ENCODE results near the gene ARIH1. TPM values are rescaled to one million over a fixed set of nuclear protein-coding genes. Genes with fewer than 3 reads are reported as not detected.

The ARIH1 gene
- total and polyA plus RNA-seq, 2 experiments from 2014 or later = 30.5 to 48.6 TPM

- peaks cover 22% of the 10 kb centered on the region for H4K20me1 ChIP-seq (replicated peaks; ENCODE audit: insufficient read depth)
- Mint-ChIP-seq H3K4me1 (no peaks in the 10 kb centered on the region), H3K4me3 (no peak overlapping the region), H3K27me3 (ENCODE audit: insufficient read depth, low read depth, poor library complexity) (peaks cover 2% of the 10 kb centered on the region), H3K9me3 (no peaks in the 10 kb centered on the region), H3K36me3 (ENCODE audit: low read depth) (peaks cover 26% of the 10 kb centered on the region; the same call in 2 of the 3 replicates), H3K27ac (no peak overlapping the region)
- peaks cover 3% of the 10 kb centered on the region; the same call in 1 of the 2 replicates for H3K36me3 ChIP-seq (ENCODE audit: insufficient read depth)
- DNase-seq (ENCODE audit: low spot score) (no peak), ATAC-seq (no peak)
- no peak overlapping the region for H3K4me2 ChIP-seq
- no peaks in the 10 kb centered on the region for H3K9me2 ChIP-seq (ENCODE audit: insufficient read depth)
- H3K27ac ChIP-seq (ENCODE audit: low read depth) = no peak overlapping the region
- H3K4me1 ChIP-seq (ENCODE audit: insufficient read depth) = no peaks in the 10 kb centered on the region
- H3K4me3 ChIP-seq = no peak overlapping the region
- no peak overlapping the region for H2AFZ ChIP-seq
- H3F3A ChIP-seq (replicated peaks; ENCODE audit: low read depth) = 0 out of 2 replicates have a peak, but pooled peaks cover 2% of the 10 kb centered on the region
- TF ChIP-seq CTCF (conservative IDR thresholded peaks at IDR 0.05; ENCODE audit: low read depth in 2 of 2) (no peak), ETS1 (IDR thresholded peaks at IDR 0.05) (no peak), CREB1 (CRISPR knock-in tag; IDR thresholded peaks at IDR 0.05; ENCODE audit: low read depth) (no peak), ZNF114 (CRISPR knock-in tag; IDR thresholded peaks at IDR 0.05) (no peak), STAT1 (IDR thresholded peaks at IDR 0.05; ENCODE audit: unreplicated experiment) (no peak), JUNB (IDR thresholded peaks at IDR 0.05; ENCODE audit: unreplicated experiment) (no peak), EZH2 (IDR thresholded peaks at IDR 0.05; ENCODE audit: low read depth, unreplicated experiment) (no peak), ZNF462 (CRISPR knock-in tag; IDR thresholded peaks at IDR 0.05) (no peak), REST (IDR thresholded peaks at IDR 0.05; ENCODE audit: unreplicated experiment) (no peak), EZH2phosphoT487 (IDR thresholded peaks at IDR 0.05; ENCODE audit: unreplicated experiment) (no peak), ZNF331 (CRISPR knock-in tag; IDR thresholded peaks at IDR 0.05; ENCODE audit: low read depth) (no peak)
- no peaks in the 10 kb centered on the region for H3K27me3 ChIP-seq (ENCODE audit: insufficient read depth)
- peaks cover 23% of the 10 kb centered on the region; the same call in 1 of the 2 replicates for H3K79me2 ChIP-seq (replicated peaks; ENCODE audit: insufficient read depth)
These were observed 88.7 kb downstream of the ARIH1 start for GRCh38 chr15:72562878-72563277.
